ENCODE data around the gene MSRB1. TPM values are rescaled to one million over a fixed set of nuclear protein-coding genes. Genes with fewer than 3 reads are reported as not detected.

The MSRB1 gene
- total RNA-seq, 2 donors from 2014 or later = 20.6 to 23.5 TPM

DNA sequence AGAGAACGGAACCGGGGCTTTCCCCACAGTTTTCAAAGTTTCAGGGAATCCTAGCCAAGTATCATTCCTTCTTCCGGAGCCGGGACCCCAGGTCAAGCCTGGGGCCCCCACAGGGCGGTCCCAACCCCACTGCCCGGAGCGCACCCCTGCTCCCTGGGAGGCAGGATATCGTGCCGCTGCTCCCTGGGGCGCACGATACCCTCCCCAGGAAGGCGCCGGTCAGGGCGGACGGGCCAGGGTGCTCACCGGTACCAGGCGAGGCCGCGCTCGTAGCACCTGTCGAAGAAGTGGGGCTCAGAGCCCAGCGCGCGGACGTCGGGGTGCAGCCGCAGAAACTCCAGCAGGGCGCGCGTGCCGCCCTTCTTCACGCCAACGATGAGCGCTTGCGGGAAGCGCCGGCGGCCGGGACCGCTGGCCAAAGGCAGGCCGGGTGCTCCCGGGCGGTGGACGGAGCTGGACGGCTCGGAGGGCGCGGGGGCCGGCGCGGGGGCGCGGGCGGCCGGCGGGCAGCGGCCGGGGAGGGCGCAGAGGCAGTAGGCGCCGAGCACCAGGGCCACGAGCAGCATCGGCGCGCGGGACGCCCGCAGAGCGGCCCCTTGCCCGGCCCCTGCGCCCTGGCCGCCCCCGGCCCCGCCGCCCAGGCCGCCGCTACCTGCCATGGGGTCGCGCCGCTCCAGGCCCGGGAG lies 25.2 kb downstream of the MSRB1 start:
- H3K4me1 Mint-ChIP-seq = peaks cover 2% of the 10 kb centered on the region
- Histone ChIP-seq H3K9ac (ENCODE audit: extremely low read depth, low read length, poor library complexity, severe bottlenecking) (no peak overlapping the region), H3K9me3 (ENCODE audit: control insufficient read depth, low read length) (no peaks in the 10 kb centered on the region), H3K4me1 (ENCODE audit: control insufficient read depth, insufficient read depth, low read length) (no peaks in the 10 kb centered on the region), H3K4me3 (ENCODE audit: low read length) (no peak overlapping the region), H3K36me3 (ENCODE audit: control insufficient read depth, insufficient read depth, low read length) (no peaks in the 10 kb centered on the region), H3K27me3 (ENCODE audit: control insufficient read depth, insufficient read depth, low read length, poor library complexity, severe bottlenecking) (peaks cover 89% of the 10 kb centered on the region), H3K27ac (ENCODE audit: low read depth, low read length) (no peak overlapping the region)
- peak overlapping the region; percentile 25 for H3K4me3 Mint-ChIP-seq
- no peak for TF ChIP-seq CTCF (conservative IDR thresholded peaks at IDR 0.05)
- no peaks in the 10 kb centered on the region for H3K36me3 Mint-ChIP-seq (ENCODE audit: low read depth)
- peaks cover 79% of the 10 kb centered on the region for H3K27me3 Mint-ChIP-seq (ENCODE audit: insufficient read depth)
- no peaks in the 10 kb centered on the region for H3K9me3 Mint-ChIP-seq
- no peak for DNase-seq
- WGBS, 2 experiments (ENCODE audit: insufficient coverage in 1 of 2, insufficient read length in 1 of 2) = 3 to 6% methylated on average over 5 to 79 of the region's 81 CpGs
- no peak overlapping the region for H3K27ac Mint-ChIP-seq

DNA sequence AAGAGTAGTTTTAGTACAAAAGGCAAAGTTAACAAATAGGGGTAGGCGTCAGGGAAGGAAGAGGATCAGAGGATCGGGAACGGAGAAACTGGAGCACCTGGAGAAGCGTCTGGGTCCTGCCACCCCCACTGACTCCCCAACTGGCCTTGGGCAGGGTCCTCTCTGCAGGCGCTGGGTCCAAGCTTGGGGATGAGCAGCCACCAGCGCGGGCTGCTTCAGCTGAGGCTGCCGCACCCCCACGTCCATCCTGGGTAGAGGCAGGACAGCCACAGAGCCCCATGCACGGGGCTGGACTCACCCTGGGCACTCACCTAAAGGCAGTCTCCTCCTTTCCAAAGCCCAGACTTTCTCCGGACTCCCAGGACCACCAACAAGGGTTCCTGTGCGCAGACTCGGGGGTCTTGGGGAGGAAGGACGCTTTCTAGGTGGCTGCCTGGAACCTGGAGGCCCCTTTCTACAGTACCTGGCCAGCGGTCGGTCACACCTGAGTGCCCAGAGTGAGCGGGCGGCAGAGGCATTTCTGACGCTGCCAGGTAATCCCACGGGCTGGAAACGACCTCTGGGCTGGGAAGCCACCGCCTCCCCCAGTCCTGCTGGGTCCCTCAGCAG lies 25.8 kb downstream of the MSRB1 start:
- WGBS, 2 experiments (ENCODE audit: insufficient coverage in 1 of 2, insufficient read length in 1 of 2) = 10 to 15% methylated on average over 18 to 22 of the region's 22 CpGs
- Mint-ChIP-seq H3K4me1 (peaks cover 2% of the 10 kb centered on the region), H3K27ac (no peak overlapping the region)

GRCh38 chr16:1916640-1916990 lies 26.4 kb downstream of the MSRB1 start:
- H3K36me3 ChIP-seq (ENCODE audit: control insufficient read depth, insufficient read depth, low read length) = no peaks in the 10 kb centered on the region
- H3K27ac ChIP-seq (ENCODE audit: low read depth, low read length) = no peak overlapping the region
- Mint-ChIP-seq H3K27ac (no peak overlapping the region), H3K4me1 (peaks cover 2% of the 10 kb centered on the region), H3K36me3 (ENCODE audit: low read depth) (no peaks in the 10 kb centered on the region), H3K27me3 (ENCODE audit: insufficient read depth) (peaks cover 70% of the 10 kb centered on the region), H3K9me3 (no peaks in the 10 kb centered on the region), H3K4me3 (no peak overlapping the region)
- no peak for TF ChIP-seq CTCF (conservative IDR thresholded peaks at IDR 0.05)
- no peak overlapping the region for H3K9ac ChIP-seq (ENCODE audit: extremely low read depth, low read length, poor library complexity, severe bottlenecking)
- 12 to 17% methylated on average over 2 to 5 of the region's 5 CpGs for WGBS, 2 experiments (ENCODE audit: insufficient coverage in 1 of 2, insufficient read length in 1 of 2)
- H3K9me3 ChIP-seq (ENCODE audit: control insufficient read depth, low read length) = no peaks in the 10 kb centered on the region
- no peaks in the 10 kb centered on the region for H3K4me1 ChIP-seq (ENCODE audit: control insufficient read depth, insufficient read depth, low read length)
- H3K27me3 ChIP-seq (ENCODE audit: control insufficient read depth, insufficient read depth, low read length, poor library complexity, severe bottlenecking) = peaks cover 77% of the 10 kb centered on the region
- no peak overlapping the region for H3K4me3 ChIP-seq (ENCODE audit: low read length)
- peak; percentile 69 for DNase-seq

More for the DNA sequence above, 25.8 kb downstream of the MSRB1 start:
- Histone ChIP-seq H3K4me1 (ENCODE audit: control insufficient read depth, insufficient read depth, low read length) (no peaks in the 10 kb centered on the region), H3K27ac (ENCODE audit: low read depth, low read length) (no peak overlapping the region), H3K9ac (ENCODE audit: extremely low read depth, low read length, poor library complexity, severe bottlenecking) (no peak overlapping the region), H3K36me3 (ENCODE audit: control insufficient read depth, insufficient read depth, low read length) (no peaks in the 10 kb centered on the region), H3K9me3 (ENCODE audit: control insufficient read depth, low read length) (no peaks in the 10 kb centered on the region), H3K27me3 (ENCODE audit: control insufficient read depth, insufficient read depth, low read length, poor library complexity, severe bottlenecking) (peaks cover 82% of the 10 kb centered on the region), H3K4me3 (ENCODE audit: low read length) (no peak overlapping the region)
- Mint-ChIP-seq H3K9me3 (no peaks in the 10 kb centered on the region), H3K4me3 (peak overlapping the region; percentile 25), H3K36me3 (ENCODE audit: low read depth) (no peaks in the 10 kb centered on the region), H3K27me3 (ENCODE audit: insufficient read depth) (peaks cover 74% of the 10 kb centered on the region)
- TF ChIP-seq CTCF (conservative IDR thresholded peaks at IDR 0.05) = no peak
- DNase-seq = no peak

All from endodermal cell (in vitro differentiated cells).